Caco-2 (cell line): Measurements from ENCODE around the gene GRIN3B. TPM values are rescaled to one million over a fixed set of nuclear protein-coding genes. Genes with fewer than 3 reads are reported as not detected.

Experiments used
- Bru-seq: library from RNA; stranded (reverse); fragments of 400-500 nt; gene quantifications from one replicate; lab custom pipeline; 2021; lab: Mats Ljungman, UMichigan
- BruChase-seq, 2 experiments: library from RNA; stranded (reverse); fragments of 400-500 nt; gene quantifications; one replicate each; lab custom pipeline; 2021; lab: Mats Ljungman, UMichigan
- BruUV-seq: library from RNA; stranded (reverse); fragments of 400-500 nt; replicated peaks from 2 replicates; lab custom pipeline; 2021; lab: Mats Ljungman, UMichigan
- CTCF ChIA-PET: fragments of 300-600 bp; sonication (Branson Sonifier 250); formaldehyde crosslinking; loops from one replicate; lab custom pipeline; 2022; ENCODE audit warnings: antibody characterized with exemption; lab: Charles Lee
- POLR2A ChIA-PET: fragments of 300-600 bp; sonication (Branson Sonifier 250); formaldehyde crosslinking; loops from one replicate; lab custom pipeline; 2022; ENCODE audit warnings: antibody characterized with exemption; lab: Charles Lee
- DNase-seq, 2 experiments: peaks; one replicate each; pipeline versions ENCODE4 v3.0.0 to v3.0.0-alpha.2; 2020 to 2022
- H3K27me3 ChIP-seq: replicated peaks from 2 replicates; pipeline ENCODE4 v1.6.0; 2011; ENCODE audit warnings: low read length; ENCODE audit not compliant: control insufficient read depth, insufficient read depth
- H3K36me3 ChIP-seq: 2 replicates; pipeline ENCODE4 v1.5.1; 2011; ENCODE audit warnings: low read length; ENCODE audit not compliant: control insufficient read depth, insufficient read depth
- H3K4me1 ChIP-seq: fragments of 250-450 bp; sonication (Bioruptor Pico); 2 replicates; pipeline ENCODE4 v1.5.1; 2020; ENCODE audit warnings: mild to moderate bottlenecking
- H3K4me3 ChIP-seq: 2 replicates; pipeline ENCODE4 v1.5.1; 2011; ENCODE audit warnings: low read depth, mild to moderate bottlenecking, control low read depth, low read length
- H3K9me3 ChIP-seq: fragments of 250-450 bp; sonication (Bioruptor Pico); 2 replicates; pipeline ENCODE4 v1.5.1; 2020; ENCODE audit warnings: mild to moderate bottlenecking, moderate library complexity
- H3K27ac Mint-ChIP-seq: one replicate; pipeline ENCODE4 v1.8.0; 2022; ENCODE audit warnings: mixed read lengths; ENCODE audit not compliant: unreplicated experiment
- H3K27me3 Mint-ChIP-seq: one replicate; pipeline ENCODE4 v1.8.0; 2022; ENCODE audit warnings: mixed read lengths; ENCODE audit not compliant: insufficient read depth, unreplicated experiment
- H3K36me3 Mint-ChIP-seq: one replicate; pipeline ENCODE4 v1.8.0; 2022; ENCODE audit warnings: mild to moderate bottlenecking, mixed read lengths; ENCODE audit not compliant: insufficient read depth, unreplicated experiment
- H3K4me1 Mint-ChIP-seq: one replicate; pipeline ENCODE4 v1.8.0; 2022; ENCODE audit warnings: low read depth, mixed read lengths; ENCODE audit not compliant: unreplicated experiment
- H3K4me3 Mint-ChIP-seq: one replicate; pipeline ENCODE4 v1.8.0; 2022; ENCODE audit warnings: mild to moderate bottlenecking, moderate library complexity, mixed read lengths; ENCODE audit not compliant: unreplicated experiment
- H3K9me3 Mint-ChIP-seq: one replicate; pipeline ENCODE4 v1.8.0; 2022; ENCODE audit warnings: mixed read lengths; ENCODE audit not compliant: unreplicated experiment
- CTCF ChIP-seq, 2 experiments: fragments of 200-600 bp in 1 of 2; IDR thresholded peaks; 1 replicate in 1 of 2; 2 replicates in 1 of 2; pipeline versions ENCODE4 v1.5.1 to v1.8.0; 2011 to 2022; ENCODE audit warnings: antibody characterized with exemption in 1 of 2, control low read depth in 1 of 2, inconsistent platforms in 1 of 2, low read depth in 1 of 2, low read length in 1 of 2, mild to moderate bottlenecking in 1 of 2, moderate library complexity in 1 of 2; ENCODE audit not compliant: insufficient read depth in 1 of 2, severe bottlenecking in 1 of 2, unreplicated experiment in 1 of 2
- intact Hi-C: fragments of 100-400 bp; cut with micrococcal nuclease; formaldehyde crosslinking; loops from one replicate; pipeline ENCODE4 v1.10.0; 2022; ENCODE audit not compliant: unreplicated experiment
- long read RNA-seq: library from polyadenylated mRNA; stranded (forward); transcript quantifications from one replicate; pipeline ENCODE4 v2.0.0, GENCODE V29; 2022
- total RNA-seq: library from RNA; stranded (reverse); gene quantifications from 2 replicates; pipeline ENCODE4 v1.2.3, GENCODE V29; 2022

Gene GRIN3B
- total RNA-seq (0.41 and 0.49 TPM in 2 replicates), Bru-seq, nascent RNA (percentile 14 among the genes with signal in this experiment), BruChase-seq, experiment 1, labeled RNA remaining after a 2-hour chase (percentile 19 among the genes with signal in this experiment), BruChase-seq, experiment 2, labeled RNA remaining after a 6-hour chase (percentile 29 among the genes with signal in this experiment)
- long read RNA-seq, partial matches to known transcripts = 0 of 2 reads
- long read RNA-seq, other reads (novel, unspliced or antisense) = 1 of 2 reads

GRCh38 chr19:1000095-1000494 is at the start of gene GRIN3B:
Gene GRIN3B, plus strand, starts transcription at chr19:1000419. Its CDS starts 19 bp downstream, at chr19:1000438.
- BruUV-seq = no TSS peak

GRCh38 chr19:952049-952679 is 48.1 kb upstream of the GRIN3B start:
- H3K27ac Mint-ChIP-seq = peak overlapping the region; percentile 96
- POLR2A ChIA-PET = interaction anchor here (0.6 to 1.5 kb wide), 4 partner anchors 10 to 317 kb away, joined by 3 to 5 read pairs (median 4); partner anchors contain the start of gene CIRBP
- H3K27me3 ChIP-seq = no peaks in the 10 kb centered on the region
- peaks cover 7% of the 10 kb centered on the region for H3K4me1 Mint-ChIP-seq
- TF ChIP-seq CTCF (IDR thresholded peaks at IDR 0.05; ENCODE audit: insufficient read depth in 1 of 2, low read depth in 1 of 2, low read length in 1 of 2, severe bottlenecking in 1 of 2, unreplicated experiment in 1 of 2) = no peak
- no peaks in the 10 kb centered on the region for H3K9me3 Mint-ChIP-seq
- H3K27me3 Mint-ChIP-seq = no peaks in the 10 kb centered on the region
- H3K36me3 Mint-ChIP-seq = peaks cover 94% of the 10 kb centered on the region
- H3K4me1 ChIP-seq = peaks cover 77% of the 10 kb centered on the region
- H3K36me3 ChIP-seq = peaks cover 3% of the 10 kb centered on the region
- CTCF ChIA-PET = no interaction called here
- no peak overlapping the region for H3K4me3 ChIP-seq
- TSS peak; percentile 54 for BruUV-seq
- H3K9me3 ChIP-seq = no peaks in the 10 kb centered on the region
- DNase-seq = no peak
- intact Hi-C loops = loop anchor here (2.0 kb wide), 2 partner anchors 27 to 29 kb away; no protein-coding TSS in a partner anchor
- H3K4me3 Mint-ChIP-seq = peak overlapping the region; percentile 74

More at GRCh38 chr19:1000095-1000494, at the start of gene GRIN3B:
- intact Hi-C loops = loop anchor here (2.0 kb wide), 1 partner anchor 143 kb away; no protein-coding TSS in a partner anchor
- H3K4me3 ChIP-seq = peak within 1 kb of the TSS; percentile 30
- Mint-ChIP-seq H3K36me3 (peaks cover 46% of the 10 kb centered on the region), H3K4me3 (peak within 1 kb of the TSS; percentile 69), H3K9me3 (no peaks in the 10 kb centered on the region), H3K27ac (no peak within 1 kb of the TSS), H3K27me3 (peaks cover 15% of the 10 kb centered on the region), H3K4me1 (no peaks in the 10 kb centered on the region)
- H3K9me3 ChIP-seq = no peaks in the 10 kb centered on the region
- ChIA-PET CTCF (interaction anchor here (0.6 kb wide), 1 partner anchor 77 kb away, joined by 5 read pairs; no protein-coding TSS in a partner anchor), POLR2A (no interaction called here)
- H3K4me1 ChIP-seq = peaks cover 23% of the 10 kb centered on the region
- H3K27me3 ChIP-seq = peaks cover 2% of the 10 kb centered on the region; the same call in 1 of the 2 replicates
- peak; percentile 73 to 75 for DNase-seq
- H3K36me3 ChIP-seq = peaks cover under 1% of the 10 kb centered on the region; the same call in 1 of the 2 replicates
- peak; percentile 47 to 70 for TF ChIP-seq CTCF (IDR thresholded peaks at IDR 0.05; ENCODE audit: insufficient read depth in 1 of 2, low read depth in 1 of 2, low read length in 1 of 2, severe bottlenecking in 1 of 2, unreplicated experiment in 1 of 2)
